ENCODE data around the gene EBLN1. TPM values are rescaled to one million over a fixed set of nuclear protein-coding genes. Genes with fewer than 3 reads are reported as not detected.

Gene EBLN1
- total RNA-seq, 1 experiment from 2014 or later = not detected

DNA sequence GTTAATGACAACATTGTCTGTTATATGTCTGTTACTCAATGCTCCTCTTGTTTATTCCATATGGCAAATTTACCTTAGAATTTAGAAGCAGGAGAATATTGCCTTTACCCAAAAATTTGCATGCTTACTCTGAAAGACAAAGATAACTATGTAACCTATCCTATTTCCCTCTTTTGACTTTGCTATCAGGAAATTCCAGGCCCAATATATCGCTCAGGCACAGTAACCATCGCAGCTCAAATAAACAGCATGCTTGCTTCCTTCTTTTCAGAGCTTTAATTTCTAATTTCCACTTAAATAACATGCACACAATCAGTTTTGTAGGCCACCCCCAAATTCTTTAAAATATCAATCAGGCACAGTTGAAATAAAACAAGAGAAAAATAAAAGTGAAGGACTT, 57.8 kb downstream of the EBLN1 start:
- H3K79me1 ChIP-seq (ENCODE audit: insufficient read depth, low read depth, low read length, poor library complexity, severe bottlenecking) = no peaks in the 10 kb centered on the region
- no peak for DNase-seq
- no CpG with 5 or more reads among the region's 2 CpGs for WGBS (ENCODE audit: extremely low coverage, insufficient read length, low lambda C conversion rate)
- H3K18ac ChIP-seq (ENCODE audit: insufficient read length, low read depth, low read length) = no peak overlapping the region
- H4K5ac ChIP-seq (ENCODE audit: insufficient read length, low read depth, low read length) = no peak overlapping the region
- no peaks in the 10 kb centered on the region for H3K4me1 ChIP-seq (ENCODE audit: insufficient read depth, low read length)
- H3T11ph ChIP-seq (ENCODE audit: low read length) = no peak overlapping the region
- H2BK12ac ChIP-seq (ENCODE audit: insufficient read length, low read depth, low read length) = no peak overlapping the region
- Mint-ChIP-seq H3K36me3 (ENCODE audit: insufficient read depth in 1 of 3, low read depth in 3 of 3) (no peaks in the 10 kb centered on the region; a peak in 1 of 7 replicates), H3K9me3 (no peaks in the 10 kb centered on the region; a peak in 1 of 5 replicates), H3K4me1 (peaks cover 6 to 9% of the 10 kb centered on the region in 2 experiments), H3K27me3 (ENCODE audit: low read depth) (no peaks in the 10 kb centered on the region; the same call in 1 of the 2 replicates), H3K27ac (peak overlapping the region in 2 of 3 experiments; percentile 41 to 55; a peak in 2 of 7 replicates), H3K4me3 (no peak overlapping the region)
- H3K4me2 ChIP-seq (ENCODE audit: insufficient read depth, insufficient read length, low read length) = peak overlapping the region; percentile 2
- no peak overlapping the region for H2AK5ac ChIP-seq (ENCODE audit: insufficient read length, low read length)
- H3K9me3 ChIP-seq (ENCODE audit: control insufficient read depth, low read depth, low read length) = no peaks in the 10 kb centered on the region
- H2BK120ac ChIP-seq (ENCODE audit: low read depth, low read length, poor library complexity, severe bottlenecking) = peak overlapping the region; percentile 48
- H2BK5ac ChIP-seq (ENCODE audit: insufficient read length, low read length) = no peak overlapping the region
- H4K91ac ChIP-seq (ENCODE audit: insufficient read length, low read depth, low read length) = no peak overlapping the region
- no peak overlapping the region for H3K9ac ChIP-seq (ENCODE audit: extremely low read depth, insufficient read length, low read length)
- no peaks in the 10 kb centered on the region for H3K79me2 ChIP-seq (ENCODE audit: insufficient read depth, low read length)
- no peak overlapping the region for H3K14ac ChIP-seq (ENCODE audit: insufficient read depth, low read length)
- TF ChIP-seq, protein P1, sequence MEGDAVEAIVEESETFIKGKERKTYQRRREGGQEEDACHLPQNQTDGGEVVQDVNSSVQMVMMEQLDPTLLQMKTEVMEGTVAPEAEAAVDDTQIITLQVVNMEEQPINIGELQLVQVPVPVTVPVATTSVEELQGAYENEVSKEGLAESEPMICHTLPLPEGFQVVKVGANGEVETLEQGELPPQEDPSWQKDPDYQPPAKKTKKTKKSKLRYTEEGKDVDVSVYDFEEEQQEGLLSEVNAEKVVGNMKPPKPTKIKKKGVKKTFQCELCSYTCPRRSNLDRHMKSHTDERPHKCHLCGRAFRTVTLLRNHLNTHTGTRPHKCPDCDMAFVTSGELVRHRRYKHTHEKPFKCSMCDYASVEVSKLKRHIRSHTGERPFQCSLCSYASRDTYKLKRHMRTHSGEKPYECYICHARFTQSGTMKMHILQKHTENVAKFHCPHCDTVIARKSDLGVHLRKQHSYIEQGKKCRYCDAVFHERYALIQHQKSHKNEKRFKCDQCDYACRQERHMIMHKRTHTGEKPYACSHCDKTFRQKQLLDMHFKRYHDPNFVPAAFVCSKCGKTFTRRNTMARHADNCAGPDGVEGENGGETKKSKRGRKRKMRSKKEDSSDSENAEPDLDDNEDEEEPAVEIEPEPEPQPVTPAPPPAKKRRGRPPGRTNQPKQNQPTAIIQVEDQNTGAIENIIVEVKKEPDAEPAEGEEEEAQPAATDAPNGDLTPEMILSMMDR (conservative IDR thresholded peaks at IDR 0.05) = no peak
- no peak overlapping the region for H4K8ac ChIP-seq (replicated peaks; ENCODE audit: insufficient read length, low read depth, low read length)
- H3K23ac ChIP-seq (ENCODE audit: insufficient read length, low read depth, low read length) = no peak overlapping the region
- H3K56ac ChIP-seq (ENCODE audit: insufficient read length, low read depth, low read length) = no peak overlapping the region
- no peak overlapping the region for H3K4ac ChIP-seq (ENCODE audit: low read depth, low read length)
- H2AFZ ChIP-seq (ENCODE audit: low read length) = no peak overlapping the region
- H3K23me2 ChIP-seq (ENCODE audit: insufficient read length, low read depth, low read length, poor library complexity, severe bottlenecking) = no peaks in the 10 kb centered on the region
- H2BK20ac ChIP-seq (ENCODE audit: low read depth, low read length, poor library complexity, severe bottlenecking) = no peak overlapping the region
- no peaks in the 10 kb centered on the region for H3K27me3 ChIP-seq (ENCODE audit: insufficient read depth, low read length)
- H3K27ac ChIP-seq (ENCODE audit: insufficient read length, low read depth, low read length) = no peak overlapping the region
- no peak overlapping the region for H2BK15ac ChIP-seq (ENCODE audit: low read depth, low read length)
- H4K20me1 ChIP-seq (ENCODE audit: control insufficient read depth, insufficient read depth, insufficient read length) = no peaks in the 10 kb centered on the region

Measured in H9 (cell line).